K562 (cell line): ENCODE data around the gene ISYNA1. TPM values are rescaled to one million over a fixed set of nuclear protein-coding genes. Genes with fewer than 3 reads are reported as not detected.

Experiments used
- ATF7 ChIP-seq: fragments of 450-650 bp; IDR thresholded peaks from 2 replicates; pipeline ENCODE4 v1.7.1; 2014; ENCODE audit warnings: mild to moderate bottlenecking, moderate library complexity
- CREM ChIP-seq: IDR thresholded peaks from 2 replicates; pipeline ENCODE4 v1.6.1; 2014; ENCODE audit warnings: antibody characterized with exemption, low read depth
- ELF4 ChIP-seq: fragments of 450-650 bp; formaldehyde crosslinking; IDR thresholded peaks from 2 replicates; pipeline ENCODE4 v1.4.0; 2022; ENCODE audit warnings: missing genetic modification characterization
- FOXM1 ChIP-seq, 2 experiments: fragments of 450-650 bp in 1 of 2; sonication (generic) in 1 of 2; formaldehyde crosslinking in 1 of 2; IDR thresholded peaks; 2 replicates each; pipeline versions ENCODE4 v1.6.1 to v1.9.0; 2017 to 2022; ENCODE audit warnings: low read depth in 2 of 2, mild to moderate bottlenecking in 2 of 2, missing genetic modification reagents in 1 of 2, moderate library complexity in 1 of 2
- HDAC1 ChIP-seq, 2 experiments: fragments of 450-650 bp; IDR thresholded peaks; 2 replicates each; pipeline ENCODE4 v1.6.1; 2016 to 2017; ENCODE audit warnings: inconsistent platforms in 1 of 2, mild to moderate bottlenecking in 1 of 2, moderate library complexity in 1 of 2
- LCOR ChIP-seq: sonication (generic); formaldehyde crosslinking; IDR thresholded peaks from 2 replicates; pipeline ENCODE4 v1.8.0; 2022; ENCODE audit warnings: mild to moderate bottlenecking, missing genetic modification reagents
- MAZ ChIP-seq, 2 experiments: fragments of 450-650 bp in 1 of 2; sonication (generic) in 1 of 2; formaldehyde crosslinking; IDR thresholded peaks in 1 of 2; conservative IDR thresholded peaks in 1 of 2; 2 replicates each; pipeline versions ENCODE4 v1.4.0 to v1.5.0; 2020; ENCODE audit warnings: mild to moderate bottlenecking in 1 of 2, missing genetic modification reagents in 1 of 2
- NFE2 ChIP-seq: IDR thresholded peaks from 2 replicates; pipeline ENCODE4 v1.6.1; 2014; ENCODE audit warnings: antibody characterized with exemption, low read depth
- PHF8 ChIP-seq: fragments of 200-600 bp; sonication (generic); IDR thresholded peaks from 2 replicates; pipeline ENCODE4 v1.6.1; 2012; ENCODE audit warnings: mixed run types, mild to moderate bottlenecking, inconsistent platforms, low read length, moderate library complexity, borderline replicate concordance
- SOX6 ChIP-seq: fragments of 450-650 bp; IDR thresholded peaks from 2 replicates; pipeline ENCODE4 v1.6.1; 2014; ENCODE audit warnings: mild to moderate bottlenecking
- TAL1 ChIP-seq: fragments of 450-650 bp; IDR thresholded peaks from 2 replicates; pipeline ENCODE4 v1.6.1; 2016; ENCODE audit warnings: mild to moderate bottlenecking
- TBL1XR1 ChIP-seq, 2 experiments: IDR thresholded peaks; 2 replicates each; pipeline ENCODE4 v1.6.1; 2012; ENCODE audit warnings: improper control_type of control experiment in 2 of 2, low read length in 2 of 2, mild to moderate bottlenecking in 1 of 2
- TEAD1 ChIP-seq, 2 experiments: fragments of 450-650 bp in 1 of 2; sonication (generic) in 1 of 2; formaldehyde crosslinking; IDR thresholded peaks; 2 replicates each; pipeline versions ENCODE4 v1.4.0 to v1.8.0; 2020 to 2022; ENCODE audit warnings: mild to moderate bottlenecking in 2 of 2, missing genetic modification reagents in 1 of 2
- TRIM24 ChIP-seq, 2 experiments: fragments of 450-650 bp; IDR thresholded peaks; 2 replicates each; pipeline ENCODE4 v1.6.1; 2016
- VEZF1 ChIP-seq: fragments of 200-800 bp; sonication (Bioruptor generic); IDR thresholded peaks from 2 replicates; pipeline ENCODE4 v1.6.1; 2017; ENCODE audit warnings: missing genetic modification characterization, missing compliant biosample characterization
- ZBTB17 ChIP-seq: fragments of 450-650 bp; formaldehyde crosslinking; IDR thresholded peaks from 2 replicates; pipeline ENCODE4 v1.4.0; 2020; ENCODE audit warnings: mild to moderate bottlenecking
- ZC3H8 ChIP-seq: fragments of 450-650 bp; IDR thresholded peaks from 2 replicates; pipeline ENCODE4 v1.6.1; 2017
- polyA plus RNA-seq, 8 experiments: library from polyadenylated mRNA; depleted of rRNA in 4 of 8; stranded (reverse) in 5 of 8; unstranded in 3 of 8; fragments of >200 nt; fragmentation: Nextera tagmentation in 2 of 8; fragmentation: Illumina TruSeq in 1 of 8; extraction: Ambion mirVana in 2 of 8; extraction: Trizol in 1 of 8; gene quantifications; 2 replicates each; pipeline versions ENCODE4 v1.2.1 to v1.2.3, GENCODE V29; 2011 to 2014; ENCODE audit warnings: inconsistent platforms in 1 of 8, missing spikeins in 1 of 8
- total RNA-seq, 7 experiments: library from RNA; depleted of rRNA in 6 of 7; stranded (reverse); fragments of >200 nt in 6 of 7; fragmentation: Illumina TruSeq in 2 of 7; extraction: Trizol in 2 of 7; gene quantifications; 2 replicates each; pipeline versions ENCODE4 v1.2.1 to v1.2.3, GENCODE V29; 2011 to 2021; ENCODE audit warnings: low replicate concordance in 1 of 7
- TF ChIP-seq, protein P1 (sequence below), 2 experiments: IDR thresholded peaks; 2 replicates each; pipeline ENCODE4 v1.6.1; 2012; ENCODE audit warnings: improper control_type of control experiment in 2 of 2, low read depth in 2 of 2, low read length in 2 of 2, borderline replicate concordance in 1 of 2
- TF ChIP-seq, protein P2 (sequence below): sonication (generic); formaldehyde crosslinking; IDR thresholded peaks from 2 replicates; pipeline ENCODE4 v1.8.0; 2022; ENCODE audit warnings: mild to moderate bottlenecking, missing genetic modification reagents

ISYNA1 gene
- total and polyA plus RNA-seq, 9 of the 15 experiments (the other 6 are each of a cell fraction or from before 2014, with no cell fraction given) = 21.8 to 460 (median 93.2) TPM

DNA sequence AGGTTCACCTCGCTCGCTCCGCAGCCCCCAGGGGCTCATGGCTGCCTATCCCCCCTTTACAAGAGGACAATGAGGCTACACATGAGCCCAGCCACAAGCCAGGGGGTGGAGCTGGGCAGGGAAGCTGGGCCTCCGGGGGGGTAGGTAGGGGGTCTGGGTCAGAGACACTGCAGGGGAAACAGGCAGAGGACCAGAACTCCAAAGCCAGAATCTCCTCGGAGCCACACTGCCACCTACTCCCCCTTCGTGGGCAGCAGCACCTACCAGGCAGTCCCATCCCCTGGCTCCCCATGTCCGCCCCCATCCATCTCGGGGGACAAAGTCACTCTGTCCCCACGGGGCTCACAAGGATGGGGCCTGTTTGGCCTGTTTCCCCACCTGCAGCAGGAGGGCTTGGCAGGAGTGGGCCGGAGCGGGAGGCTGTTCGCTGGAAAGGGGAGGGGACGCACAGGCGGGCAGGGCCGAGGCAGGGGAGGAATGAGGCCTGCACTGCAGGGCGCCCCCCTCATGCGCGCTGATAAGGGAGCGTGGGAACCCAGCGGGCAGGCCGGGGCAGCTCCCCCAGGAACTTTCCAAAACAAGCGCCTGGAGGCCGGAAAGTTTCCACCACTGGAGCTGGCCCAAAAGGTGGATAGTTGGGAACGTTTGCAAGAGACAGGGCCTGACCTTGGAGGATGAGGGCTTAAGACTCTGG is 545 bp upstream of the ISYNA1 start (continued):
- no peak for TF ChIP-seq NFE2
- peak; percentile 66 to 90; a peak in 3 of 4 replicates for TF ChIP-seq MAZ (CRISPR knock-in tag; conservative IDR thresholded peaks at IDR 0.05 in 1 of 2, IDR thresholded peaks at IDR 0.05 in 1 of 2)
- TF ChIP-seq CREM = peak; percentile 61; the same call in 1 of the 2 replicates
- 0 out of 2 replicates have a peak, but pooled peaks have one; percentile 51 for TF ChIP-seq SOX6
- 0 out of 2 replicates have a peak, but pooled peaks have one; percentile 4 for TF ChIP-seq ELF4 (CRISPR knock-in tag)
- peak in 1 of 2 experiments; percentile 44; a peak in 1 of 4 replicates for TF ChIP-seq TRIM24 (IDR thresholded peaks at IDR 0.05)
- TF ChIP-seq FOXM1 (IDR thresholded peaks at IDR 0.05; ENCODE audit: low read depth) = 0 out of 2 replicates have a peak, but pooled peaks have one; percentile 19
- TF ChIP-seq FOXM1 (CRISPR knock-in tag; IDR thresholded peaks at IDR 0.05; ENCODE audit: low read depth) = no peak
- TF ChIP-seq LCOR (CRISPR knock-in tag) = 0 out of 2 replicates have a peak, but pooled peaks have one; percentile 29
- peak; percentile 38 to 63; a peak in 2 of 4 replicates for TF ChIP-seq TBL1XR1 (IDR thresholded peaks at IDR 0.05; ENCODE audit: low read length in 2 of 2)
- peak in 1 of 2 experiments; percentile 71; a peak in 2 of 4 replicates for TF ChIP-seq HDAC1 (IDR thresholded peaks at IDR 0.05)
- TF ChIP-seq, protein P1, sequence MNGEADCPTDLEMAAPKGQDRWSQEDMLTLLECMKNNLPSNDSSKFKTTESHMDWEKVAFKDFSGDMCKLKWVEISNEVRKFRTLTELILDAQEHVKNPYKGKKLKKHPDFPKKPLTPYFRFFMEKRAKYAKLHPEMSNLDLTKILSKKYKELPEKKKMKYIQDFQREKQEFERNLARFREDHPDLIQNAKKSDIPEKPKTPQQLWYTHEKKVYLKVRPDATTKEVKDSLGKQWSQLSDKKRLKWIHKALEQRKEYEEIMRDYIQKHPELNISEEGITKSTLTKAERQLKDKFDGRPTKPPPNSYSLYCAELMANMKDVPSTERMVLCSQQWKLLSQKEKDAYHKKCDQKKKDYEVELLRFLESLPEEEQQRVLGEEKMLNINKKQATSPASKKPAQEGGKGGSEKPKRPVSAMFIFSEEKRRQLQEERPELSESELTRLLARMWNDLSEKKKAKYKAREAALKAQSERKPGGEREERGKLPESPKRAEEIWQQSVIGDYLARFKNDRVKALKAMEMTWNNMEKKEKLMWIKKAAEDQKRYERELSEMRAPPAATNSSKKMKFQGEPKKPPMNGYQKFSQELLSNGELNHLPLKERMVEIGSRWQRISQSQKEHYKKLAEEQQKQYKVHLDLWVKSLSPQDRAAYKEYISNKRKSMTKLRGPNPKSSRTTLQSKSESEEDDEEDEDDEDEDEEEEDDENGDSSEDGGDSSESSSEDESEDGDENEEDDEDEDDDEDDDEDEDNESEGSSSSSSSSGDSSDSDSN (IDR thresholded peaks at IDR 0.05; ENCODE audit: borderline replicate concordance in 1 of 2, low read depth in 2 of 2, low read length in 2 of 2) = 0 out of 4 replicates have a peak, but pooled peaks have one; percentile 15 to 51
- TF ChIP-seq ZBTB17 = peak; percentile 63; the same call in 1 of the 2 replicates
- TF ChIP-seq VEZF1 (CRISPR knock-in tag) = peak; percentile 92
- TF ChIP-seq PHF8 = peak; percentile 40; the same call in 1 of the 2 replicates
- TF ChIP-seq ZC3H8 = no peak
- 0 out of 2 replicates have a peak, but pooled peaks have one; percentile 34 for TF ChIP-seq ATF7
- TF ChIP-seq, protein P2, sequence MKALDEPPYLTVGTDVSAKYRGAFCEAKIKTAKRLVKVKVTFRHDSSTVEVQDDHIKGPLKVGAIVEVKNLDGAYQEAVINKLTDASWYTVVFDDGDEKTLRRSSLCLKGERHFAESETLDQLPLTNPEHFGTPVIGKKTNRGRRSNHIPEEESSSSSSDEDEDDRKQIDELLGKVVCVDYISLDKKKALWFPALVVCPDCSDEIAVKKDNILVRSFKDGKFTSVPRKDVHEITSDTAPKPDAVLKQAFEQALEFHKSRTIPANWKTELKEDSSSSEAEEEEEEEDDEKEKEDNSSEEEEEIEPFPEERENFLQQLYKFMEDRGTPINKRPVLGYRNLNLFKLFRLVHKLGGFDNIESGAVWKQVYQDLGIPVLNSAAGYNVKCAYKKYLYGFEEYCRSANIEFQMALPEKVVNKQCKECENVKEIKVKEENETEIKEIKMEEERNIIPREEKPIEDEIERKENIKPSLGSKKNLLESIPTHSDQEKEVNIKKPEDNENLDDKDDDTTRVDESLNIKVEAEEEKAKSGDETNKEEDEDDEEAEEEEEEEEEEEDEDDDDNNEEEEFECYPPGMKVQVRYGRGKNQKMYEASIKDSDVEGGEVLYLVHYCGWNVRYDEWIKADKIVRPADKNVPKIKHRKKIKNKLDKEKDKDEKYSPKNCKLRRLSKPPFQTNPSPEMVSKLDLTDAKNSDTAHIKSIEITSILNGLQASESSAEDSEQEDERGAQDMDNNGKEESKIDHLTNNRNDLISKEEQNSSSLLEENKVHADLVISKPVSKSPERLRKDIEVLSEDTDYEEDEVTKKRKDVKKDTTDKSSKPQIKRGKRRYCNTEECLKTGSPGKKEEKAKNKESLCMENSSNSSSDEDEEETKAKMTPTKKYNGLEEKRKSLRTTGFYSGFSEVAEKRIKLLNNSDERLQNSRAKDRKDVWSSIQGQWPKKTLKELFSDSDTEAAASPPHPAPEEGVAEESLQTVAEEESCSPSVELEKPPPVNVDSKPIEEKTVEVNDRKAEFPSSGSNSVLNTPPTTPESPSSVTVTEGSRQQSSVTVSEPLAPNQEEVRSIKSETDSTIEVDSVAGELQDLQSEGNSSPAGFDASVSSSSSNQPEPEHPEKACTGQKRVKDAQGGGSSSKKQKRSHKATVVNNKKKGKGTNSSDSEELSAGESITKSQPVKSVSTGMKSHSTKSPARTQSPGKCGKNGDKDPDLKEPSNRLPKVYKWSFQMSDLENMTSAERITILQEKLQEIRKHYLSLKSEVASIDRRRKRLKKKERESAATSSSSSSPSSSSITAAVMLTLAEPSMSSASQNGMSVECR = no peak; the same call in 1 of the 2 replicates
- TF ChIP-seq TAL1 = peak; percentile 24; the same call in 1 of the 2 replicates
- TF ChIP-seq TEAD1 (CRISPR knock-in tag; IDR thresholded peaks at IDR 0.05) = peak in 1 of 2 experiments; percentile 7; a peak in 3 of 4 replicates
